Amniotic stem cell (primary cell): ENCODE data around the gene ZNF286A.
"Not testable (repeated sequence)": the region's sequence is repeated elsewhere in the genome, so short reads cannot be mapped to it uniquely, and the experiment has no call there.

Source experiments
- DNase-seq: peaks from one replicate; lab custom pipeline; 2025; lab: John Stamatoyannopoulos, UW

ZNF286A gene

DNA sequence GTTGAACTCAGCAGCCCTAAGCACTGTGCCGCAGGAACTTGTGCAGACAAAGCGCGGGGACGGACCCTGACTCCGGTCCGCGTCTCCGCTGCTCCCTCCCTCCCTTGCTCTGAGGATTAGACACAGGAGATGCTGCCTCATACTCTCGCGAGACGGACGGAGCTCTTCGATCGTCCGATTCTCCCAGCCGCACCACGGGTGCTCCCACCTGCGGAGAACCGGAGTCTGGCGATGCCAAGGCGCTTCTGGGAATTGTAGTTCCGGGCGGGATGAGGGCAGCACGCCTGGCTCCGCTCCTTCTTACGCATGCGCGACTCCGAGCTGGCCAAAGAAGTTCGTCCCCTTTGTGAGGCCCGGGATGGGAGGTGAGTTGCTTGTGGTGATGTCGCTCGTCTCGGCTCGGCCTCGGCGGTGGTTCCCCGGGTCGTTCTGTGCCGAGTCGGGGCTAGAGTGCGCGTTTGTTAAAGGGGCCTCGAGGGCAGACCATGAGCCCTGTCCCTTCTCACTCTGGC, at the start of gene ZNF286A:
TSS of gene ZNF286A (plus strand) at position 340 of the 512 bp plus-strand sequence. CDS start 578 bp downstream, outside the sequence.
- peak; percentile 99 for DNase-seq

DNA sequence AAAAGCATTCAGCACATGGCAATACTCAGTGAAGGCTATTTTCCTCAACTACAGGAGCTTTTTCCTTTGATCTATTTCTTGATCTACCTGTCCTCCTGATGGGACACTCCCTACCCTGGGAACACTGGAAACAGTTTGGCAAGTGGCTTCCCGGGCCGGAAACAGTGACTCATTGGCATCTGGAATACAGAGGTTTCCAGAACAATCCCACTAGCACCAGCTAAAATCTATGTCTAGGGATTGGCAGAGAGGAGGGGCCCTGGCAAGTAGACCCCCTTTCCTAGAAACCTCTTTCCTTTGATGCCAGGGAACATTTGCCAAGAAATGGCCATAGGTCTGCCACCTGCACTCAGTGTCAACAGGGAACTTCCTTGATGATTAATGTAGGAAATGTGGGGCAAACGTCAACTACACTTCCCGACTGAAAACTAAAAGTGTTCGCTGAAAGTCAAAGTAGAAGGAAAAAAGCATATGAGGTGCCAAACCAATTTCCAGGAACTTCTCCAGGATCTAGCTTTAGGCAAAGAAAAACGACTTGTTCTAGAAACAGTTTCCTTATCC, 49.6 kb upstream of the ZNF286A start:
- no peak for DNase-seq

DNA sequence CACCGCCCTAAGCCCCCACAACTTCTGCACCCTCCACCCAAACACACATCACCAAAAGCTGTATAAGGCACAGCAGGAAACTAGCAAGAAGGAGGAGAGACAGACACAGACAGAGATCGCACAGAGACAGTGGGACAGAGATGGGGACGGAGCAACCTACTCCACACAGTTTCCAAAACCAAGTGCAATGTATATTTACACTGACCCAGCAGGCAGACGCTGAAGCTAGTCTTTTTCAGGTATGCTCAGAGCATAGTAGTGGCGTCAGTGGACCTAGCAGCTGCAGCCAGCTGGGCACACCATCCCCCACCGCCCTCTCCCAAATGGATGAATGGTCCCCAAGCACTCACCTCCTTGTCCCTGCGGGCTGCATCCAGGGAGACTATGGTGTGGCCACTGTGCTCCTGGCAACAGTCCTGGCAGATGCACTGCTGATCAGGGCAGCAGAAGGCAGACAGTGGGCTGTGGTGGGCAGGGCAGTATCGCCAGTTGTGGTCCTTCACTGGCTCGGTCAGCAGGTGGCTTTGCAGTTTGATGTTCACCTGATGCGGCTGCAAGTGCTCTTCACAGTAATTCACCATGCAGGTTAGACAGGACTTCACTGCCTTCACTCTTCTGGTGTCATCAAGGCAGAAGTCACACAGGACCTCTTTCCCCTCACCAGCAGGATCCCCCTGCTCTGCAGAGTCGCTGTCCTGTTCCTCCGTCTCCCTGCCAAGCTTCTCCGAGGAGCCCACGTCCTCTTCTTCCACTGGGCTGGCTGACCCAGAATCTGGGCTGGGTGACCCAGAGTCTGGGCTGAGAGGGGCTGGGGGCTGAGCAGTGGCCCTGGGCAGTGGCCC, 48.6 kb upstream of the ZNF286A start:
- no peak for DNase-seq

DNA sequence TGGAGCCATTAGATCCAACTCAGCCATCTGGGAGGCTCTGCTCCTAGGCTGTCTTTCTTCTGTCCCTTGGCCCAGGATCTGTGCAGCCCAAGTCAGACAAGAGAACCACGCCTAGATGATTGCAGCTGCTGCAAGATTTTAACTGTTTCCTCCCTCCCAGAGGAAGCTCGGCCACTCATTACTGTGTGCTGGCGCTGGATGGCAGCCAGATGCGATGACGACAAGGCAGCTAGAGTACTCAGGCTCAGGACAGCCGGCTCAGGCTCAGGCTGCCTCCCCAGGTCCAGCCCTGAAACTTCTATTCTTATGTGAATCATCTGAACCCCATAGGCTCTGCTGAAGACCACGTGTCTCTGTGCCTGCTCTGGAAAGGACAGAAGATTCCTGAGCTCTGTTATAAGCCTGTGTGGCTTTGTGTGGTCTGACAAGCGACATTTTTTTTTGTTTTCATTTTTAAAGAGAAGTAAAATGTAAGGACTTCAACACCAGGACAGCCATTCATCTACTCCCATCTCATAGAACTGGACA, 47.9 kb upstream of the ZNF286A start:
- DNase-seq = peak; percentile 96

DNA sequence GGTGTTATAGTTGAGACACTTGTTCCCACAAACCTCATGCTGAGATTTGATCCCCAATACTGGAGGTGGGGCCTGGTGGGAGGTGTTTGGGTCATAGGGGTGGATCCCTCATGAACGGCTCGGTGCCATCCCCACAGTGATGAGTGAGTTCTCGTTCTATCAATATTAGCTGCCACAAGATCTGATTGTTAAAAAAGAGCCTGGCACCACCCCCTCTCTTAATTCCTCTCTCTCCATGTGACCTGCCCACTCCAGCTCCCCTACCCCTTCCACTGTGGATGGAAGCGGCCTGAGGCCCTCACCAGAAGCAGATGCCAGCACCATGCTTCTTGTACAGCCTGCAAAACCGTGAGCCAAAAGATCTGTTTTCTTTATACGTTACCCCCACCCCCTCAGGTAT, 46.6 kb upstream of the ZNF286A start:
- no peak for DNase-seq

DNA sequence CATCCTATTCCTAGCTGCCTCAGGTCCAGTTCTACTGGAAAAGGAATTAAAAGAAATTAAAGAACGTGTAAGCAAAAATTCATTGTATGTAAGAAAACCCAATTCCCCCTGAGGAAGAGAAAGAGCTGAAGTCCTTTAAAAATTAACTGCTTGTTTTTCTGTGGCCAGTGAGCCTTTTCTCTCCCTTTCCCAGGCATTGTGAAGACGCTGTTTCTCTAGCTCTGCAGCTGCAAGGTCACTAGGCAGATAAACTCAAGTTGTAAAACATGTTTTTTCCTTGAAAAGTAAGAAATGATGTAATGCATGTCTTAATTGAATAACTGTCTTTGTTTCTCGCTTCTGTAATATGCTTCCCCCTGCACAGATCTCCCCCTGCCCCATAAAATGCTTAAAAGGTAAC, 45.2 kb upstream of the ZNF286A start:
- DNase-seq = not testable (repeated sequence)

DNA sequence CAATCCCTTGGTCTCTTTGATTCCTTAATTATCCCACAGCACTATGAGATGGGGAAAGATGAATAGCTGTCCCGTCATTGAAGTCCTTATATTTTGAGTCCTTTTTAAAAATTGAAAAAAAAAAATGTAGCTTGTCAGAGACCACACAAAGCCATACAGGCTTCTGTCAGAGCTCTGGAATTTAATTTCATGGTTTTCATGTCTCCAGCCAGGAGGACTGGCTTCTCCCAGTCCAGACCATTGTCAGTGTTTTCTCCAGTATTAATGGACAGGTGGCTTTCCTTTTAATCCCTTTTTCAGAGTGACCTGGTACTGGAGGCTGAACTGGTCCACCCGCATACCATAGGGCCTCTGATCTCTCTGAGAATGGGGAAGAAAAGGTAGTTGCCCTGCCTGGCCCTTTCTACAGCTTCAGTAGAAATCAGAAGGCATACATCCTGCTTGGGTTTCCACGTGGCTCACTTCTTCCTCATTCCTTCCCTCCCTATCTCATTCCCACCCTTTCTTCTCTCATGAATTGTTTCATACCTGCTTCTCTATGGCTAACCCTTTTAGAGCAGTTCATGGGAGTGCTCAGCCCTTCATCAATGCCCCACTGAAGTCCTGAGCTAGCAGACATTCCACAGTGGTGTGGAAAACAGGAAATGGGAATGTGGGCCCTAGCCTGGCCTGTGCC, 44.5 kb upstream of the ZNF286A start:
- DNase-seq = no peak

DNA sequence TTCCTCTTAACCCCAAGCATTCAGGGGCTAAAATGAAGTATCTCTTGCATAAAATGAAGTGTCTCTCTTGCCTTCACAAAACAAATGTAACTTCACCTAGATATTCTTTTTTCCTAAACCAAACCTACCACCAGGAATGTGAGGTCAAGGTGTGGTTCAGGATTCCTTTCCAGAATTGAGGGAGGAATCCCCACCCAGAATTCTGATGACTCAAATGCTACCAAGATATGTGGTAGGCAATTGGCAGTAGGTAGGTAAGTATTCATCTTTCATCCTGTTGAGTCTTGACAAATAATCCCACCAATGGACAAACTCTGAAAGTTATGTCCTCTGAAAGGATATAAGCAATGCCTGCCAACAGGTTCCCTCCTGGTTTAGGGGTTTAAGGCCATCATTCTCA, 41.7 kb upstream of the ZNF286A start:
- DNase-seq = no peak

DNA sequence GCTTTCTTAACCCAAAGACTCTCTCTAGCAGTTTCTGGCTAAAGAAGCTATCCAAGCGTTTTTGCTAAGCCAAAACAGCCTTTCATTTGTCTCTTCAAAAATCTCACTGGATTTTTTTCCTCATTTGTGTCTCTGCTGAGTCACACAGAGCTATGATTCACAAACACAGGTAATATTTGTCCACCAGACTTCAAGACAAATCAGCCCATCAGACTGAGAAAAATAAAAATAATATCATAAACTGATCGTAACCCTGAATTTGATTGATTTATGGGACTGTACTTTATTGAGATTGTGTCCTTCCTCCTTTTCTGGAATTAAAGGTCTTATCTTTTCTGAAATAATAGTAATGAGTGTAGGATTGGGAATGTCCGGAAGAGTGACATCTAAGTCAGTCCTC, 41.3 kb upstream of the ZNF286A start:
- DNase-seq = no peak

DNA sequence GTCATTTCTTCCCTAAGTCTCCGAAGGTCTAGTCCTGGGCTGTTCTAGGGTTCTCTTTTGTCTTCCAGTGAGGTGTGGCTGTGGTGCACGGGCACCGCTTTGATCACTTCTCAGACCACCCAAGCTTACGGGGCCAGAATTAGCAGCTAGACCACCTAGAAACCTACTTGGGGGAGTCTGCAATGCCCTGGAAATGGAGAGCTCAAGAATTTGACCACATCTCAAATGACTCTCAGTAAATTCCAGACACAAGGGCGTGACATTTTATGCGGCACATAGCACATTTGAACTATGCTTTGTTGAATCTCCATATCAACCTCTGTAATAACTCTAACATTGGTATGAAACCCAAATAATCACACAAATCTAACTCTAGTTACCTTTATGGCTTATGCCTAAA, 40.3 kb upstream of the ZNF286A start:
- no peak for DNase-seq

DNA sequence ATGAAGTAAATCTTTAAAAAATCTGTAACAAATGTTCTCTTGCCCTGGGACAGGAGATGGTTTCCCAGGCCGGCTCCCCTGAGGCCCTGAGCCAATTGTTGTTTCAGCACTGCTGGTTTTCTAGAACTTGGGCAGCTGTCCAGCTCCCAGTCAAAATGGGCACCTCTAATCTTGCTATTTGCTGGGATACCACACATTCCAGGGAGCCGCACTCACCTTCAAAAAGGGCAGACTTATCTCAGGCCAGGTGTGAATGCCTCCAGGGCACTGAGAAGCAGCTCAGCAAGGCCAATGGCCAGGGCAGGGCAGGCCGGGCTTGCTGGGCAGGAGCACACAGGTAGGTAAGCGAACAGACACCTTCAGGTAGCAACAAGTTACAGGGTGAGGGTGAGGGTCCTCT, 39.9 kb upstream of the ZNF286A start:
- DNase-seq = no peak

DNA sequence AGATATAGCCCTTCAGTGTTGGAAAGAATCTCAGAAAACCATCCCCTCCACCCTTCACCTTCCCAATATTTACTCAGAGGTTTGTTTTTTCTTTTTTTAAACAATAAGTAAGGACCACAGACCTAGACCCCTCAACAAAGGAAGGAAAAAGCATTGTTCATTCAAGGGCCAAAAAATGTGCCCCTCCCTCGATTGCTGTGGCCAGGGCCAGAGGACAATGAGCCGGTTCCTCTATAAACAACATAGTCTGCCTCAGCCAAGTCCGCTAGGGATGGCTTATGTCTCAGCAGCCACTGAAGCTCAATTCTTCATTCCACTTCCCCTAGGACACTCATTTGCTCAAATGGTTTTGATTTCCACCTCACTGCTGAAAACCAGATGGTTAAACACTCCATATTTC, 39.5 kb upstream of the ZNF286A start:
- no peak for DNase-seq

DNA sequence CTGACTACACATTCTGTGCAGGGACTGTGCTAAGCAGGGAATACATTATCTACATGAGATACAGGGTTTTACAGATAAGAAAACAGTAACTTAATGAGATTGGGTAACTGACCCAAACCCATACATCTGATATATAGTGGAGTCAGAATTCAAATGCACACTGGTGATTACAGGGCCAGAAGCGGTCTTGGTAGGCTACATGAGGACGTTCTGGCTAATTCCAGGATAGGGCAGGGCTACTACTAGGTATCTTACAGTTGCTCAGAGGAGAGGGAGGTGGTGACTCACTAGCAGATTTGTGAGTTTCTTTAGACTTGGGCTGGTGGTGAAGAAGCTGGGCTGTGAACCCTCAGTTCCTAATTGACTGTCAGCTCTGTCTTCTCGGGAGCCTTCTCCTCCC, 36.9 kb upstream of the ZNF286A start:
- no peak for DNase-seq

DNA sequence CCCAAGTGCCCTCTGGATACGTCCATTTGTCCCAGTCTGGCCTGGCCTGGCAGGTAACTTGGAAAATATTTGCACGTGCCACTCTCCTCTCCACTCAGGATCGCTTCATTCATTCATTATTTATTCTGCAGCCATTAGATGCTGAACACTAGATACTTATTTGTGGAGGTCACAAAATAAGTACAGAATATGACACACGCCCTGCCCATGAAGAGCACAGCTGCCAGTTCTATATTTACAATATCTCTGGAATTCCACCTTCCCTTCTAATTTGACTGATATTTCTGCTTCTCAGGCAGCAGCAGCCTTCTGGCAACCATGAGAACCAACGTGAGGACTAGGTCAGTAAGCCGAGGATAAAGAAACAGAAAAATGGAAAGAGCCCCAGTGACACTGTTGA, 36.4 kb upstream of the ZNF286A start:
- no peak for DNase-seq

DNA sequence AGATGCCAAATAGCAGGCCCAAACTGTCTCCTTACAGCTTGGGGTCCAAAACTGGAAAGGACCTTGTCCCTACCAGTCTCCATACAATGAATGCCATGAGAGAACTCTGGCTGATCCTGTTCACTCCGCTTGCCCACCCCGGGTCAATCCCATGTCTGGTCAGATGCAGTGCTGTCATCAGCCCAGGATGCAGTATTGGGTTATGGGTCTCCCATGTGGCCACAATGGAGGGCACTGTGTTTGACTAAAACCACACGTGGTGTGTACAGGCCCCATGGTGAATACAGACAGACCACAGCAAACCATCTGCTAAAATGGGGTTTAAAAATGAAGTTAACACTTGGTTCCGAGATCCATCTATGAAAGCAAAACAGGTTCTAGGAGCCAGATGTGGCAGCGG, 35.9 kb upstream of the ZNF286A start:
- no peak for DNase-seq

DNA sequence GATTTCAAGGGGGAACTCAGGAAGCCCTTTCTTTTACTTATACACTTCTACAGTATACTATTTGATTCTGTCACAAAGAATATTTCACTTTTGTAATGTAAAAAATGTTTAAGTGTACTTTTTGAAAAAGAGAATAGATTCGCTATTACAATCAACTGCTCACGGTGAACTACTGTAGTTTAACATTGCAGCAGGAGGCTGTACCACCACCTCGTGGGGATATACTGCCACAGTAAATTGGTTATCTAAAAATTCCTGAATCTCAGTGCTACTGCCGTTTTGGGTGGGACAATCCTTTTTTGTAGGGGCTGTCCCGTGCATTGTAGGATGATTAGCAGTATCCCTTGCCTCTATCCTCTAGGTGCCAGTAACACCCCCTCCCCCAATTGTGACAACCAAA, 30.0 kb upstream of the ZNF286A start:
- DNase-seq = not testable (repeated sequence)

DNA sequence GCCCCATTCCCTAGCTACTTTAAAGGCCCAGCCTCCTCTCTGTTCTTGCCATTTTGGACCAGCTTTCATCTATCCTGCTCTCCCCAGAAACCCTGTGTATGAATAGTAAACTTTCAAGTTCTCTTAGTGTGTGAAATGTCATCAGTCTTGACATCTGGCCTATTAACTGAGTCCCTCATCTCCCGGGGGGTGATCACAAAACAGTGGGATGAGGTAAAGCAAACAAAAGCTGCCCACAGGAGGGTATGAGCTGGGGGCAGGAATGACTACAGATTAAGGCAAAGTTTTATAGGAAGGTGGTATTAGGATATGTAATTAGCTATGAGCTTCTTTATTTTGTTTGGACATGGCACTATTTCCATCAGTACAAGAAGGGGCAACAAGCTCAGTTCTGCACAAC, 24.9 kb upstream of the ZNF286A start:
- DNase-seq = not testable (repeated sequence)

DNA sequence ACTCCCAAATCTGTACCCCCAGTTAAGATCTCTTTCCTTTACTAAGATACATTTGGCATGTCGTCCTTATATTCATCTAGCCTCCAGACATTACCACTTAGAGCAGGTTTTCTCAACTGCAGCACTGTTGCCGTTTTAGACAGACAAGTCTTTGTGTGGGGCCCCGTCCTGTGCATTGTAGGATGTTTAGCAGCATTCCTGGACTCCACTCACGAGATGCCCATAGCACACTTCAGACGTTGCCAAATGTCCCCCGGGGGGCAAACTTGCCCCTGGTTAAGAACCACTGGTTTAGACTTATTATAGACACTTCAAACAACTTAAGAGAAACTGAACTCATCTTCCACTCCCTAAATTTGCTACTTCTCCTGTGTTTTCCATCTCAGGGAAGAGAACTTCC, 23.6 kb upstream of the ZNF286A start:
- not testable (repeated sequence) for DNase-seq

DNA sequence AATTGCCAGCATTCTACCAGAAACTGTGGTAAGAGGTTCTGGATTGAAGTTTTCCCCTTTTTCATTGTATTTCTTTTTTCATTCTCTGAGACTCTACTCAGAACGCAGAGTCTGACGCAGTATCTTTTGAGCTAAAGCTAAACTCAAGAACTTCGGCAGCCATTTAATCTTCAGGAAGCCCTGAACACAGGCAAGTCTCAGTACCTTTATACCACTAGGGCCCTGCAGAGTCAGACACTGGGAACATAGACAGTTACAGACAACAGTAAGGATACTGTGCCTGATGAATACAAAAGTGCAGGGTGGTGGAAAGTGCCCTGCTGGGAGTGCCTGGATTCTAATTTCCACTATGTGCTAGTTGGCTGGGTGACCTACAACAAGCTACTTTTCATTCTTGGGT, 16.4 kb upstream of the ZNF286A start:
- DNase-seq = not testable (repeated sequence)

DNA sequence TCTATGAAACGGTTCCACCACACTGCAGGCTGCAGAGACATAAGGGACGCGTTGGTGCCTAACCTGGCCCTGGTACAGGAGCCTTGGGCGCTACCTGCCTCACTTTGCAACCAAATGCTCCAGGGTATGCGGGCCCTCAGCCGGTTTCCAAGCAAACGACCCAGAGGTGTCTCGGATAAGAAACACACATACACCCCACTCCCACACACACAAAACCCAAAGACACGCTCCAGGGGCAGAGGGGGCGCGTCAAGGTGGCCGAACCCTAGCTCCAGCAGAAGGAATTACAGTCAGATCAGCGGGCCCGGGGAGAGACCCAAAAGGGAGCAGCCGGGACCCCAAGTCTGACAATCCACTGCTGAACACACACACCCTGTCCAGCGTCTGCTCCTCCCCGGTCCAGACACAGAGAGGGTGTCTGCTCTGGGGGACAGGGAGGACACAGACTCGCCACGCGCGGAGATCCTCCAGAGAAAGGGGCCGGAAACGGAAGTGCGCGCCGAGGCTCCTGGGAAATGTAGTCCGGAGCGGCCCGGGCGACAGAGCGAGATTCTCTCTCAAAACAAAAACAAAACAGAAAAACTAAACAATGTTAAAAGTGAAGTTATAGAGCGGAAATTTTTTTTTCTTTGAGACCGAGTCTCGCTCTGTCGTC, 15.6 kb upstream of the ZNF286A start, which contains the start of gene TRIM16:
TSS of gene TRIM16 (minus strand) at position 488 of the 655 bp plus-strand sequence. CDS start 32,702 bp downstream, outside the sequence.
- DNase-seq = peak; percentile 19

DNA sequence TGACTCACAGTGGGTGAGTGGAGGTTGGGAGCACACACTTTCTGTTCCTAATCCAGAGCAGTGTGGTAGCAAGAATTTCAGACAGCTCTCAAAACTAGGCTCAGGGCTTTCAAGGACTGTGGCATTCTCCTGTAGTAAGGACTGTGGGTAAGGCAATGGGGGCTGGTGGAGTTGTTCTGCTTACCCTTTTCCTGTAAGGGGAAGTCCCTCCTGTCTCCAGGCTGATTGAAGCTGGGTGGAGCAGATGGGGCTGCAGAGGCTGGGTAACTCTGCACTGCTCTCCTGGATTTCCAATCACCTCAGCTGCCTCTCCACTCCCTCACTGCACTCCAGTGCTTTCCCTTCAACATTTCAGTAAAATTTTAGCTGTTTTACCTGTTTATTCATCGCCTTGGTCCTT, 12.1 kb upstream of the ZNF286A start:
- DNase-seq = not testable (repeated sequence)

DNA sequence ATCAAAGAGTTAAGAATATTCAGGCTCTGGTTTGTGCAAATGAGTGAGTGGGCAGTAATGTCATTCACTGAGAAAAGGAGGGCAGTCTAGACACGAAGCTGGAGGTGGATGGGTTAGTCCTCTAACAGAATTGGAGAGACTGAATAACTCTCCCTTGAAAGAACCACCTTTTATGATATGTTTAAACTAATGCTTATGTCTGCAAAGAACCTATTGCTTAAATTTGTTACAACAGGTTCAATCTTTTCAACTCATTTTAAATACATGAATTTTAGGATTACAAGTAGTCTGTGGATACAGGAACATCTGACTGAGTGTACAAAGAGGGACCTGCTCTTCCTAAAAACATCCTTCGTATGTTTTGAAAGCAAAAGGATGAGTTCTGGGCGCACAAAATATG, 585 bp upstream of the ZNF286A start:
- DNase-seq = not testable (repeated sequence)
